Measurements from ENCODE around the gene PRAME.
A peak's percentile ranks its signal among the peaks of the same experiment; 100 is the strongest.
"Not testable (repeated sequence)": the region's sequence is repeated elsewhere in the genome, so short reads cannot be mapped to it uniquely, and the experiment has no call there.

Gene PRAME, protein sequence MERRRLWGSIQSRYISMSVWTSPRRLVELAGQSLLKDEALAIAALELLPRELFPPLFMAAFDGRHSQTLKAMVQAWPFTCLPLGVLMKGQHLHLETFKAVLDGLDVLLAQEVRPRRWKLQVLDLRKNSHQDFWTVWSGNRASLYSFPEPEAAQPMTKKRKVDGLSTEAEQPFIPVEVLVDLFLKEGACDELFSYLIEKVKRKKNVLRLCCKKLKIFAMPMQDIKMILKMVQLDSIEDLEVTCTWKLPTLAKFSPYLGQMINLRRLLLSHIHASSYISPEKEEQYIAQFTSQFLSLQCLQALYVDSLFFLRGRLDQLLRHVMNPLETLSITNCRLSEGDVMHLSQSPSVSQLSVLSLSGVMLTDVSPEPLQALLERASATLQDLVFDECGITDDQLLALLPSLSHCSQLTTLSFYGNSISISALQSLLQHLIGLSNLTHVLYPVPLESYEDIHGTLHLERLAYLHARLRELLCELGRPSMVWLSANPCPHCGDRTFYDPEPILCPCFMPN

DNA sequence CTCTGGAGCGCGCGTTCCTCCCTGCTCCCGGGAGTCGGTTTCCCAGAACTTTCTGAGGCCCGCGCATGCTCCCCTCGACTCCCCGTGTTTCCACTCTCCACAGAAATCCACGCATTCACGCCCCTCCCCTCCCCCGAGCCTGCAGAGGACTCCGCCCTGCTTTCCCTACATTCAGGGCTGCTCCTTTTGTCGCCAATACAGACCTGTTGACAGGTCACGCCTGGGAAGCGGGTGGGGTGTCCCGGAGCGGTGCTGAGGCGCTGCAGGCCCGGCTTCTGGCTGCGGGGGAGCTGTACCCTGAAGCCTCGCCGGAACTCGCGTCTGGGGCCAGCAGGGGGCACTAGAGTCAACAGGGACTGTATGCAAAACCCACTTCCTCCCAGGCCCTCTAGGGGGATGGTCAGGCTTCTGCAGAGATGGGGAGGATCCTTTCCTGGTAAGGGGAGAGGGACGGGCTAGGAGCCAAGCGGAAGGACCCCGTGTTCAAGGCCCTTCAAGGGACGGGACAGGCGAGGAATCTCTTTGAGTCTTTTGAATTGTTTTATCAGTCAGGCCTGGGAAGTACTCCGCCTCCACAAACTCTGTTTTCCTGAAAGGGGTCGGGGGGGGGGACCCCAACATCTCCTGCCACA lies at the start of gene PRAME:
Gene PRAME (minus strand): TSS at position 294 of the 632 bp plus-strand sequence. CDS start 2,433 bp downstream, outside the sequence.
- DNase-seq (ENCODE audit: low spot score), result peak; percentile 80

DNA sequence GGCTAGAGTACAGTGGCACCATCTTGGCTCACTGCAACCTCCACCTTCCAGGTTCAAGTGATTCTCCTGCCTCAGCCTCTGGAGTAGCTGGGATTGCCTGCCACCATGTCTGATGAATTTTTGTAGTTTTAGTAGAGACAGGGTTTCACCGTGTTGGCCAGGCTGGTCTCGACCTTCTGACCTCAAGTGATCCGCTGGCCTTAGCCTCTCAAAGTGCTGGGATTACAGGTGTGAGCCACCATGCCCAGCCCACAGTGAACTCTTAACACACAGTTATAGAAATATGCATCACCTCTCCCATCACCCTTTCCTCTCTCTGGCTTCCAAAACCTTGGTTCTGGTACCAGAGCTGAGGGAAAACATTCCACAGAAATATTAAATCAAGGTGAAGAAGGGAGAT lies 49.0 kb upstream of the PRAME start:
- DNase-seq (ENCODE audit: low spot score), result not testable (repeated sequence)

DNA sequence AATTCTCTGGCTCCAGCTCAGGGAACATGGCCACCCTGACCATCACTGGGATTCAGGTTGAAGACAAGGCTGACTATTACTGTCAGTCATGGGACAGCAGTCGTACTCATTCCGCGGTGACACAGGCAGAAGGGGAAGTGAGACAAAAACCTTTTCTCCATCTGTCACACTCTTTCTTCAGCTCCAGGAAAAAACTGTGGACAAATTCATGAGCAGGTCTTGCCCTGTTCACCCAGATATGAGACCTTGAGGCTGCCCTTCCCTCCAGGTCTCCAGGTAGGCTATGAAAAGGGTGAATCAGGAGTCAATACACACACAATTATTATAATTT lies 46.0 kb upstream of the PRAME start:
- DNase-seq (ENCODE audit: low spot score), result no peak

DNA sequence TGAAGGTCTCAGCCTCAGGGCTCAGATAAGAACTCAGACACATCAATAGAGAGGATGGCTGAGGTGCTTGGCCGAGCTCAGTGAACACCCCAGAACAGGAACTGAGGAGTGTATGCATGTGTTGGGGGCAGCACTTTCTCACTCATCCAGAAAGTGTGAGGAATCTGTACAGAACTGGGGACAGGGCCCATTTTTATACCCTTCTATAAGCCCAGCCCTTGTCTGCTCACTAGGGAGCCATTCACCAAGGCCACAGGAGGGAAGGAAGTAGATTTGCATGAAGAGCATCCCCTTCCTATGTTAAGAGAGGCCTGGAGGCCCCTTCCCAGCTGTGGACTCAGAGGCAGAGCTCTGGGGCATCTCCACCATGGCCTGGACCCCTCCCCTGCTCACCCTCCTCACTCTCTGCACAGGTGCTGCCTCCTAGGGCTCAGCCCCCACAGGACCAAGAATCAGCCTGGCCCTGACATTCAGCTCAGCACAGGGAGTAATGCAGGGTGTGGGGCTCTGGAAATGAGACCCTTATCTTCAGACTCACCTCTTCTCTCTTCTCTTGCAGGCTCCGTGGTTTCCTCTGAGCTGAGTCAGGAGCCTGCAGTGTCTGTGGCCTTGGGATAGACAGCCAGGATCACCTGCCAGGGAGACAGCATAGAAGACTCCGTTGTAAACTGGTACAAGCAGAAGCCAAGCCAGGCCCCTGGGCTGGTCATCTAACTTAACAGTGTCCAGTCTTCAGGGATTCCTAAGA lies 45.4 kb upstream of the PRAME start:
- DNase-seq (ENCODE audit: low spot score), result no peak

DNA sequence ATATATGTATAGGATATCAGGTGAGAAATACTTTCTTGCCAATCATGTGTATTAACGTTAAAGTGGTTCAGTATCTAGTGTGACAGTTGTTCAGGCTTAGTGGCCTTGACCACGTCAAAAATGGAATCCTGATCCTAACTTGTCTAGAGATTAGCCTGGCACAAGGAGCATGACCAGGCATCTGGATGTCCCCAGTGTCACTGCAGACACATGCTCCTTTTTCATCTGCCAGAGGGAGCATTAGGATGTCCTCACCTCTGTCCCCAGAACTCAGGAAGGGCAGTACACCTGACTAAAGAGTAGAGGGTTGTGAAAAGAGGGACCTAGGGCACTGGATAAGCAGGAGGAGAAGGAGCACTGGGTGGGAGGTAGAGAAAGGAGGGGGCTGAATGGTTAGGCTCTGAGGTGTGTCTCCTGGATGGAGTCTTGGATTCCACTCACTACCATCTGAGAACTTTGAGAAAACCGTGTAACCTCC lies 44.4 kb upstream of the PRAME start:
- DNase-seq (ENCODE audit: low spot score), result no peak

DNA sequence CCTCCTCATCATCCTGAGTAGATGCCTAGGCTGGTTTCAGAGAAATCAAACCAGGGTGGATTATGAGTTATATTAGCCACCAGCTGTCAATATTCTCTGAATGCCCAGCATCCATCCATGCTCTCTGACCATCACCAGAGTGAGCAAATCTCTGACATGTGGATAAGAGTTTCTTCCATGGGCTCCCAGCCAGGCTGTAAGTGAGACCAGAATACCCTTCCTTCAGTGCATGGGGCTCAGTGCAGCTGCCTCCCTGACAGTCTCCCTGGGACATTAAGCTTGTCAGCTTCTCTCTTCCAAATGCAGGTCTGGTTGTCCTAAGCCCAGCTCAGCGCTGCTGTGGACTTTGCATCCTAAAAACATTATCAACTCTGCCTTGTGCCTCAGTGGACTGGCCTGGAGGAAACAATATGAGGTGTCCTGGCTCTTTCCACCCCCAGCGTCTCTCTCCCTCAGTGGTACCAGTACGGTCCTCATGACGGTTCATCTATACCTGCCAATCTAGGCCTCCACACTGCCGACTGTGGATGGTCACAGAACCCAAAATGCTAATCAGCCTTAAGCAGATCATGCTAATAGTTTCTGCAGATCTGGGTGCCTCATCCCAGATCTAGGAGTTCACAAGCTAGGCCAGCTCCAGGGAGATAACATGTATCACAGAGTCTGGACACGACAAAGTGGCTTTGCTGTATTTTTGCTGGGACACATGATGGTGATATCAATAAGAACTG lies 41.6 kb upstream of the PRAME start:
- DNase-seq (ENCODE audit: low spot score), result no peak

DNA sequence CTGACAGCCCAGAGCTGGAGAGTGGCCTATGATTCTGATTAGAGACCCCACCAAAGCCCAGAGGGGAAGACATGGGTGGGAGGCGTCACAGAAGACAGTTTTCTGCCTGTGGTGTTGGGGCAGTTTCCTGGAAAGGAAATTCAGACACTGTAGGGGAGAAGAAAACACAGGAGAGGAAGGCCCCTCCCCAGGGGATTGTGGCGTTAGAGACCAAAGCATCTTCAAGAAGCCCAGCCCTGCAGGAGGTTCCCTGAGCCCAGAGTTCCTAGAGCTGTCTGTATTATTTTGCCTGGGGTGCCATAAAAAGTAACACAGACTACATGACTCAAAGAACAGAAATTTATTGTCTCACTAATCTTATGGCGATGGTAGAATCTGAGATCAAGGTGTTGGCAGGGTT lies 40.2 kb upstream of the PRAME start:
- no peak for DNase-seq (ENCODE audit: low spot score)

DNA sequence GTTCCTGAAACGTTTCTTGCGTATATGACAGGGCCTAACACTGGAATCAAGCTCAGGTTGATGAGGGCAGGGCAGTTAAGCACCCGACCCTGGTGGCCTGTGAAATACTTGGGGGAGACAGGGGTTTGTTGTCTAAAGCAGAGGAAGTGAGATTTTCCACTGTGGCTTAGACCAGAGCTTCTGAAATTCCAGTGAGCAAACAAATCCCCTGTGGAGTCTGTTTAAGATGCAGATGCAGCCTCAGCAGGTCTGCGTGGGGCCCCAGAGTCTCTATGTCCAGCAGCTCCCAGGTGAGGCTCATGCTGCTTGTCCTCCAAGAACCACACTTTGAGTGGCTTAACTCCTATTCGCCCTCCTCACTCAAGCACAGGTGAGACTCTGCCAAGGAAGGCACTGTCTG lies 39.1 kb upstream of the PRAME start:
- DNase-seq (ENCODE audit: low spot score), result peak; percentile 16

DNA sequence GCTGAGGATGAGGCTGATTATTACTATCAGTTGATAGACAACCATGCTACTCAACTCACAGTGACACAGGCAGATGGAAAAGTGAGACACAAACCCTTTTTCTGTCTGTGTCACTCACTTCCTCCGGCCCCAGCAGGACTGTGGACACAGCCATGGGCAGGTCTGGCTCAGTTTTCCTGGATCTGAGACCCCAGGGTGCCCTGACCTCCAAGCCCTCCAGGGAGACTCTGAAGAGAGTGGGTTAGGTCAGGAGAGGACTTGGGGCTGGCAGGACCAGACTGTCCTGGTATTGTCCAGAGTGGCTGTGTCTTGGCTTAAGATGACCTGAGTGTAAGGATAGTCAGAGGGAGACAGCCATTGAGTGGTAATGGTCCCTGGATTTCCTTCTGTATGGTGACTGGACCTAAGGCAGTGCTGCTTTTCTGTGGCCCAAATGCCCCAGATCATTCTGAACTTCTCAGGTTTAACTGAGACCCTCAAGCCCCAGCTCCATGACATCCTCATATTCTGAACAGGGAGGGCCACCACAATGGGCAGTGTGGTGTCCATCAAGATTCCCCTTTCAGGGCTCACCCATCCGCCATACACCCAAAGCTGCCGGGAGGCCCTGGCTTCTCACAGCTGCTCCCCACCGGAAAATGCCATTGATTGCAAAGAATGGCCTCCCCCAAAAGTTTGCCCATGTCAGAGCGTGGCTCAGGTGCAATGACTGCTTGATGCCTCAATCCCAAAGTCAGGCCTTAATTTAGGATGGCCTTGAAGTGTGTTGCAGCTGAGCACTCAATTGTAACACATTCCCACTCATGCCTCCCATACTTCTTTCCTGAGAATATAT lies 36.2 kb upstream of the PRAME start:
- DNase-seq (ENCODE audit: low spot score), result peak; percentile 26

DNA sequence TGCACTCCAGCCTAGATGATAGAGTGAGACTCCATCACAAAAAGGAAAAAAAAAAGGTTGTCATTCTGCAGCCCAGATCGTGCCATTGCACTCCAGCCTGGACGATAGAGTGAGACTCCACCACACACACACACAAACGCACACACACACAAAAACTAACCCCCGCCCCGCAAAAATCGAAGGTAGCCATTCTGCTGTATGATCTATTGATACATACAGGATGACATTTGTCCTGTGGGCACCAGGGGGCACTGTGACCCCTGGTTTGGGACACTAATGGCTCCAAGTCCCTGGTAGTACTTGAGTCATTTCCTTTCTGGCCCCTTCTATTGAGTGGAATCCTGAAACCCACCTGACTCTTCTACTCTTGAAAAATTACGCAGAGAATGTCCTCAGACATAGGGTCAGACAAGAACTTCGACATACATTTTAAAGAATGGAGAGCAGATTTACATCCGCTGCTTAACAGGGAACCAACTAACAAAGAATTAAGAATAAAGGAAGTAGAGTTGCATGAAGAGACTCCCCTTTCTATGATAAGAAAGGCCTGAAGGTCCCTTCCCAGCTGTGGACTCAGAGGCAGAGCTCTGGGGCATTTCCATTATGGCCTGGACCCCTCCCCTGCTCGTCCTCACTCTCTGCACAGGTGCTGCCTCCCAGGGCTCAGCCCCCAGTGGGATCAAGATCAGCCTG lies 35.0 kb upstream of the PRAME start:
- DNase-seq (ENCODE audit: low spot score), result peak; percentile 56

DNA sequence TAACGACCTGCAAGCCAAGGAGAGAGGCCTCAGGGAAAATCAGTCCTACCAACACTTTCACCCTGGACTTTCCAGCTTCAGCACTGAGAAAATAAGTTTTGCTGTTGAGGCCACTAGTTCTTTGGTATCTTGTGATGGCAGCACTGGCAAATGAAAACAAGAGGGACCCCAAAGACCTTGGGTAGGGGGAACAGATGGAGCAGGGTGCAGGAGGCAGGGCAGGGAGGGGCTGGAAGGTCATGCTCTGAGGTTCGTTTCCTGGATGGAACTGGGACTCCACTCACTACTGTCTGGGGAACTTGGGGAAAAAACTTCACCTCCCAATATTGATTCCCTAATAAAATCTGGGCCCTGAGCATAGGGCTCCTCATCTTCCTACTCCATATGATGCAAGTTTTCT lies 34.2 kb upstream of the PRAME start:
- DNase-seq (ENCODE audit: low spot score), result peak; percentile 24

DNA sequence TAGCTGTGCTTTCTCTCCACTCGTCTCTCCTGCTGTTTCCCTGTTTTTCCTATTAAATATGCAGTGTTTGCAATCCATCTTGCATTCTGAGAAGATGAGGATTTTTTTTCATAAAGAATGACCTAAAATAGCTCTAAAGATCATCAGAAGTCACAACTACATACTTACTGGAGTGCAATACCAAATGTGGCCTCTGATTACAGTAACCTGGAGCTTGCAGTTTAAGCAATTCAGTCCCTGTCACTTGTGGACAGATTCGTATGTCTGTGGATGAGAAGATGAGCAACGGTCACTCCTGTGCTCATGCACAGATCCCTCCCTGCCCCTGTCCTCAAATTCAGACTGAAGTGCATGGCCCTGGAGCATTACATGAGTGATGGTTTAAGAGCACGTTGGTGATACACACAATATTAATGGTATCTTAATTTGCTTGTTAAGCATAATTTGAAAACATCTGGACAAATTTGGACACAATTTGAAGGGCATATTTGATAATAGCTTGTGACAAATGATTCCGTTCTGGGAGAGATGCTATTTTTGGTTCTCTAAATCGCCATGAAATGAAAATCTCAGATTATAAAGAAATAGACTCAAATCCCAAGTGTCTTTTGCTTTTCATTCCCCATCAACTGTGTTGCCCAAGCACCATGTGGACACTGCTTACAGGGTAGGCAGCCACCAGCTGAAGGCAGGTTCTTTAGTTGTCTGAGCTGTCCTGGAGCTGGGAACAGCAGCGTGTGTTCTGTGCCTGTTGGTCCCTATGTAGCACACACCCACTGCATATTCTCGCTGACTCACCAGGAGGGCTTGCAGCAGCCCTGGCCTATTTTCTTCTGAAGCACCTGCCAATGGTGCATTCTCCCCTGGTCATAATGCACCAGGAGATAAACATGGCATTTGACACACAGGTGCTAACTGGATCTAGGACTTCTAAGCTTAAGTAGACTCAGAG lies 32.6 kb upstream of the PRAME start:
- DNase-seq (ENCODE audit: low spot score), result peak; percentile 13

DNA sequence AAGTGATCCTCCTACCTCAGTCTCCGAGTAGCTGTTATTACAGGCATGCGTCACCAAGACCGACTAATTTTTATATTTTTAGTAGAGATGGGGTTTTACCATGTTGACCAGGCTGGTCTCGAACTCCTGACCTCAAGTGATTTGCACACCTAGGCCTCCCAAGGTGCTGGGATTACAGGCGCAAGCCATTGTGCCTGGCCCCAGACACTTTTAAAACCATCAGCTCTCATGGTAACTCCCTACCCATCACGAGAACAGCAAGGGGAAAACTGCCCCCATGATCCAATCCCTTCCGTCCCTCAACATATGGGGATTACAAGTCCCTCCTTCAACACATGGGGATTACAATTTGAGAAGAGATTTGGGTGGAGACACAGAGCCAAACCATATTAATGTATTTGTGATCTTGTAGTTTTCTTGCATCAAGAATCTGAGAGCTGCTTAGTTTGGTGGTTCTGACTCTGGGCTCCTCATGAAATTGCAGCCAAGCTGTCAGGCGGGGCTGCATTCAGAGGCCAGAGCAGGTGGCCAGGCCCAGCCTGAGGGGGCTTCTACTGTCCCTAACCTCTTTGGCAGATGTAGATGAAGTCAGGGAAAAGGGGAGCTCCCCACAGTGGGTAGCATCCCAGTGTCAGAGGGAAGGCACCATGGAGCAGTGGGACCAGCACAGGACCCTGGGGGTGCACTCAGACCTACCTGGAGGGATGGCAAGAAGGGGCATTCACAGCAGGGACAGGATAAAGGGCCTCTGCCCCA lies 31.2 kb upstream of the PRAME start:
- peak; percentile 24 for DNase-seq (ENCODE audit: low spot score)

DNA sequence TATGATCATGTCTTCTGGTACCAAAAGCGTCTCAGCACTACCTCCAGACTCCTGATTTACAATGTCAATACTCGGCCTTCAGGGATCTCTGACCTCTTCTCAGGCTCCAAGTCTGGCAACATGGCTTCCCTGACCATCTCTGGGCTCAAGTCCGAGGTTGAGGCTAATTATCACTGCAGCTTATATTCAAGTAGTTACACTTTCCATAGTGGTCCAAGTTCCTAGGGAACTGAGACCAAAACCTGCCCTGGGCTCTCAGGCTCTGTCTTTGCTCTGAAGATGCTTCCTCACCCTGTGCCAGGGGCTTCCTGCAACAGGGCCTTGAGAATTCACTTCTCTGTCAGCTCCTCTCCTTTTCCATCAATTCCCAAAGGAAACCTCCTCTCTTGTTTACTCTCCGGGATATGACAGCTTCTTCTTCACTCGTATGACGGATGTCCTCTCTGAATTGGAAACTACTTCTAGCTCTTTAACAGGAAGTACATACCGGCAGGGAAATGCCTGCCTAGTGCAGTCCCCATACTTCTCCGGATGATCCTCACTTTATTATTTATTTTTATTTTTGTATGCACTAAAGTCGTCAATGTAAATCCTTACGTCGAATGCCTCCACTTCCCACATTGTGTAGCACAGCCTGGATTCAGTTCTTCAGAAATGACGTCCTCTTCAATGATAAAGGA lies 29.6 kb upstream of the PRAME start:
- DNase-seq (ENCODE audit: low spot score), result no peak

DNA sequence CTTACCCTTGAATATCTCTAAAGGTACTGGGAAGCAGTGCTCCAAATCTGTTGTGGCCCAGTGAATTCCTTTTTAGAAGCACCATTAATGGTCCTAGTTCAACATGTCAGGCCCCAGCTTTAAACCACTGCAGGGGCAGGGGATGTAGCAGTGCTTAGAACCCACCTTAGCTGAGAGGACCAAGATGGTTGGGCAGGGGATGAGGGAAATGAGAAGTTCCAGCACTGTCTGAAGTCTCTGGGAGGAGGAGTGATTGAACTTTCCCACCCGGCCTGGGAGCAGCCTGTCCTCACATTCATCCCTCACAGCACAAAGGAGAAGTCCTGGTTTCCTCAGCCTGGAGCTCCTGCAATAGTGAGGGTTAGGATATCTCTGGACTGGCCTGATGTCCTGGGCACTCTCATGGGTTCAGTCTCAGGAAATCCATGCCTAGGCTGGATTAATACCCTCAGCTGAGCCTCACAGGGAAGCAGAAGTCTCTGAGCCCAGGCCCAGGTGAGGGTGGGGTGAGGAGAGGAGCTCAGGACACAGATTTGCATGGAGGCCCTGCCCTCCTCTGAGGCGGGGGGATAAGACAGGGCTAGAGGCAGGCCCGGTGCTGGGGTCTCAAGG lies 28.6 kb upstream of the PRAME start:
- peak; percentile 32 for DNase-seq (ENCODE audit: low spot score)

DNA sequence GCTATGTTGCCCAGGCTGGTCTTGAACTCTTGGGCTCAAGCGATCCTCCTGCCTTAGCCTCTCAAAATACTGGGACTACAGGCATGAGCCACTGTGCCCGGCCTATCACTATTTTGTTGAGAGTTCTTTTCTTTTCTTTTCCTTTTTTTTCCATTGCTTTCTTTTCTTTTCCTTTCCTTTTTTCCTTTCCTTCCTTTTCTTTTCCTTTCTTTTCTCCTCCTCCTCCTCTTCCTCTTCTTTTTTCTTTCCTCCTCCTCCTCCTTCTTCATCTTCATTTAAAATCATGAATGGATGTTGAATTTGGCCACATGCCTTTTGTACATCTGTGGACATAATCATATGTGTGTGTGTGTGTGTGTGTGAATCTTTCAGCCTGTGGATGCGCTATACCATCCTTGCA lies 25.7 kb upstream of the PRAME start:
- no peak for DNase-seq (ENCODE audit: low spot score)

DNA sequence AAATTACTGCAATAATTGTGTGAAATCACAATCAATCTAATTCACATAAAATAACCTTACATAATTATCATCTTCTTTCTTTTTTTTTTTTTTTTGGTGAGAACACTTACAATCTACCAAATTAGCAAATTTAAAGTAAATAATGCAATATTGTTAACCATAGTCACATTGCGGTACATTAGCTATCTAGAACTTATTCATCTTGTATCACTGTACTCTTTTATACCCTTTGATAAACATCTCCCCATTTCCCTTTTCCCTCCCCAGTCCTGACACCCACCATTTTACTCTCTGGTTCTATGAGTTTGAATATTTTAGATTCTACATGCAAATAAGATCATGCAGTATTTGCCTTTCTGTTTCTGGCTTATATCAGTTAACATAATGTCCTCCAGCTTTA lies 24.0 kb upstream of the PRAME start:
- no peak for DNase-seq (ENCODE audit: low spot score)

DNA sequence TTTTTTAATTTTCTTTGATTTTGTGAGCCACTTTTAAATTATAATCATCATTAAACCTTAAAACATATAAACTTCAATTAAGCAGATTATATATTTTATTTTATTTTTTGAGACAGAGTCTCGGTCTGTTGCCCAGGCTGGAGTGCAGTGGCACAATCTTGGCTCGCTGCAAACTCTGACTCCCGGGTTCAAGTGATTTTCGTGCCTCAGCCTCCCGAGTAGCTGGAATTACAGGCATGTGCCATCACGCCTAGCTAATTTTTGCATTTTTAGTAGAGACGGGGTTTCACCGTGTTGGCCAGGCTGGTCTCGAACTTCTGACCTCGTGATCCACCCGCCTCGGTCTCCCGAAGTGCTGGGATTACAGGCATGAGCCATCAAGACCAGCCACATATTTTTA lies 22.5 kb upstream of the PRAME start:
- not testable (repeated sequence) for DNase-seq (ENCODE audit: low spot score)

All from ecto neural progenitor cell (in vitro differentiated cells).